GM12878 (cell line): ENCODE measurements around the gene LHFPL2.

Source experiments
- BRCA1 ChIP-seq: IDR thresholded peaks from 2 replicates; pipeline ENCODE4 v1.6.1; 2011; ENCODE audit warnings: low read depth, low read length, improper control_type of control experiment
- MLLT1 ChIP-seq: fragments of 450-650 bp; IDR thresholded peaks from 2 replicates; pipeline ENCODE4 v1.6.1; 2016; ENCODE audit warnings: mild to moderate bottlenecking
- NFIC ChIP-seq: IDR thresholded peaks from 2 replicates; pipeline ENCODE4 v1.6.1; 2012; ENCODE audit warnings: low read depth, mild to moderate bottlenecking, inconsistent platforms, low read length, moderate library complexity
- POLR2A ChIP-seq: IDR thresholded peaks from 2 replicates; pipeline ENCODE4 v1.6.1; 2011; ENCODE audit warnings: low read depth, mild to moderate bottlenecking, low read length
- POLR2AphosphoS5 ChIP-seq: IDR thresholded peaks from 2 replicates; pipeline ENCODE4 v1.6.1; 2011; ENCODE audit warnings: mild to moderate bottlenecking, low read length, inconsistent platforms
- SUZ12 ChIP-seq: fragments of 200-600 bp; sonication (generic); IDR thresholded peaks from one replicate; pipeline ENCODE4 v1.6.1; 2018; ENCODE audit warnings: antibody characterized with exemption, mild to moderate bottlenecking; ENCODE audit not compliant: unreplicated experiment
- TAF1 ChIP-seq: IDR thresholded peaks from 2 replicates; pipeline ENCODE4 v1.6.1; 2011; ENCODE audit warnings: mild to moderate bottlenecking, low read depth, low read length, borderline replicate concordance
- TF ChIP-seq, protein P1 (sequence below), 3 experiments: IDR thresholded peaks in 2 of 3; conservative IDR thresholded peaks in 1 of 3; 2 replicates each; pipeline ENCODE4 v1.5.1; 2011; ENCODE audit warnings: low read depth in 3 of 3, low read length in 3 of 3, mild to moderate bottlenecking in 3 of 3, control low read depth in 2 of 3, moderate library complexity in 2 of 3, inconsistent platforms in 1 of 3, mixed read lengths in 1 of 3; ENCODE audit not compliant: control insufficient read depth in 2 of 3, insufficient read depth in 1 of 3; ENCODE audit errors: extremely low read depth in 1 of 3

- TF ChIP-seq BRCA1 (no peak), SUZ12 (no peak), POLR2A (no peak), NFIC (no peak), POLR2AphosphoS5 (no peak), MLLT1 (no peak), TAF1 (no peak)
- TF ChIP-seq, protein P1, sequence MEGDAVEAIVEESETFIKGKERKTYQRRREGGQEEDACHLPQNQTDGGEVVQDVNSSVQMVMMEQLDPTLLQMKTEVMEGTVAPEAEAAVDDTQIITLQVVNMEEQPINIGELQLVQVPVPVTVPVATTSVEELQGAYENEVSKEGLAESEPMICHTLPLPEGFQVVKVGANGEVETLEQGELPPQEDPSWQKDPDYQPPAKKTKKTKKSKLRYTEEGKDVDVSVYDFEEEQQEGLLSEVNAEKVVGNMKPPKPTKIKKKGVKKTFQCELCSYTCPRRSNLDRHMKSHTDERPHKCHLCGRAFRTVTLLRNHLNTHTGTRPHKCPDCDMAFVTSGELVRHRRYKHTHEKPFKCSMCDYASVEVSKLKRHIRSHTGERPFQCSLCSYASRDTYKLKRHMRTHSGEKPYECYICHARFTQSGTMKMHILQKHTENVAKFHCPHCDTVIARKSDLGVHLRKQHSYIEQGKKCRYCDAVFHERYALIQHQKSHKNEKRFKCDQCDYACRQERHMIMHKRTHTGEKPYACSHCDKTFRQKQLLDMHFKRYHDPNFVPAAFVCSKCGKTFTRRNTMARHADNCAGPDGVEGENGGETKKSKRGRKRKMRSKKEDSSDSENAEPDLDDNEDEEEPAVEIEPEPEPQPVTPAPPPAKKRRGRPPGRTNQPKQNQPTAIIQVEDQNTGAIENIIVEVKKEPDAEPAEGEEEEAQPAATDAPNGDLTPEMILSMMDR (IDR thresholded peaks at IDR 0.05 in 2 of 3, conservative IDR thresholded peaks at IDR 0.05 in 1 of 3; ENCODE audit: control insufficient read depth in 2 of 3, extremely low read depth in 1 of 3, insufficient read depth in 1 of 3, low read depth in 3 of 3, low read length in 3 of 3) = no peak
Observed at GRCh38 chr5:78602400-78602799, 46.2 kb downstream of the LHFPL2 start.
